ENCODE results near the gene USP17L29.
"Not testable (repeated sequence)": the region's sequence is repeated elsewhere in the genome, so short reads cannot be mapped to it uniquely, and the experiment has no call there.

The USP17L29 gene, protein sequence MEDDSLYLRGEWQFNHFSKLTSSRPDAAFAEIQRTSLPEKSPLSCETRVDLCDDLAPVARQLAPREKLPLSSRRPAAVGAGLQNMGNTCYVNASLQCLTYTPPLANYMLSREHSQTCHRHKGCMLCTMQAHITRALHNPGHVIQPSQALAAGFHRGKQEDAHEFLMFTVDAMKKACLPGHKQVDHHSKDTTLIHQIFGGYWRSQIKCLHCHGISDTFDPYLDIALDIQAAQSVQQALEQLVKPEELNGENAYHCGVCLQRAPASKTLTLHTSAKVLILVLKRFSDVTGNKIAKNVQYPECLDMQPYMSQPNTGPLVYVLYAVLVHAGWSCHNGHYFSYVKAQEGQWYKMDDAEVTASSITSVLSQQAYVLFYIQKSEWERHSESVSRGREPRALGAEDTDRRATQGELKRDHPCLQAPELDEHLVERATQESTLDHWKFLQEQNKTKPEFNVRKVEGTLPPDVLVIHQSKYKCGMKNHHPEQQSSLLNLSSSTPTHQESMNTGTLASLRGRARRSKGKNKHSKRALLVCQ

GRCh38 chr4:9353338-9353737, at the start of gene USP17L29:
Gene USP17L29 (plus strand): TSS chr4:9353638. CDS start chr4:9353638, 0 bp downstream.
- H3K4me1 ChIP-seq (ENCODE audit: control insufficient read depth in 1 of 2, insufficient read depth in 2 of 2, low read length in 2 of 2); H3K27me3 ChIP-seq (ENCODE audit: control insufficient read depth in 1 of 2, insufficient read depth in 2 of 2, low read length in 2 of 2); H3K9ac ChIP-seq (ENCODE audit: low read depth in 1 of 2, low read length in 2 of 2); H3K36me3 ChIP-seq (ENCODE audit: control insufficient read depth in 1 of 2, insufficient read depth in 2 of 2, low read length in 2 of 2); H3K9me3 ChIP-seq (ENCODE audit: control insufficient read depth in 1 of 2, low read length in 2 of 2); H3K4me3 ChIP-seq (ENCODE audit: low read depth in 1 of 2, low read length in 2 of 2); H3K27ac ChIP-seq (ENCODE audit: low read depth, low read length): not testable (repeated sequence)

DNA sequence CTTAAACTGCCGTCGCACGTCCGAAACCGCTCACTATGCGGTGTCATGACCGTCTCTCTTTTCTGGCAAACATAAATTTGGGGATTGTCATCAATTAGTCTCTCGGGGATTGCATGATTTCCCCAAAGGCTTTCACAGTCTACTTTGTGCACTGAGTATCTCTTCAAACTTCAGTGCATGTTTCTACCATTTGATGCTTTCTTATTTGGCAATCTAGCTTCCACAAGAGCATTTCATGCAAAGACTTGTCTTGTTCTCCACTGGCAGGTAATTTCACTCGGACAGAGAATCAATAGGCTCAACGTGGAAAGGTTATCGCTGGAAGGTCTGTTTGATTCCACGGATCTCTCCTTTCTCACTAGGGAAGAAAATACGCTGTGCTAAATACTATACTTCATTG, 29.2 kb upstream of the USP17L29 start:
- H3K9me3 ChIP-seq (ENCODE audit: control insufficient read depth in 1 of 2, low read length in 2 of 2); H3K4me3 ChIP-seq (ENCODE audit: low read depth in 1 of 2, low read length in 2 of 2); H3K4me1 ChIP-seq (ENCODE audit: control insufficient read depth in 1 of 2, insufficient read depth in 2 of 2, low read length in 2 of 2); H3K9ac ChIP-seq (ENCODE audit: low read depth in 1 of 2, low read length in 2 of 2); H3K27me3 ChIP-seq (ENCODE audit: control insufficient read depth in 1 of 2, insufficient read depth in 2 of 2, low read length in 2 of 2); H3K27ac ChIP-seq (ENCODE audit: low read depth, low read length); H3K36me3 ChIP-seq (ENCODE audit: control insufficient read depth in 1 of 2, insufficient read depth in 2 of 2, low read length in 2 of 2): not testable (repeated sequence)

- H3K4me3 ChIP-seq (ENCODE audit: low read depth in 1 of 2, low read length in 2 of 2); H3K9ac ChIP-seq (ENCODE audit: low read depth in 1 of 2, low read length in 2 of 2); H3K27me3 ChIP-seq (ENCODE audit: control insufficient read depth in 1 of 2, insufficient read depth in 2 of 2, low read length in 2 of 2); H3K4me1 ChIP-seq (ENCODE audit: control insufficient read depth in 1 of 2, insufficient read depth in 2 of 2, low read length in 2 of 2); H3K36me3 ChIP-seq (ENCODE audit: control insufficient read depth in 1 of 2, insufficient read depth in 2 of 2, low read length in 2 of 2); H3K9me3 ChIP-seq (ENCODE audit: control insufficient read depth in 1 of 2, low read length in 2 of 2); H3K27ac ChIP-seq (ENCODE audit: low read depth, low read length): not testable (repeated sequence)
These were observed 28.6 kb upstream of the USP17L29 start, which contains the start of gene USP17L24 for GRCh38 chr4:9324865-9325264. Gene USP17L24 (plus strand): TSS chr4:9325165. CDS start chr4:9325165, 0 bp downstream.

- H3K27ac ChIP-seq (ENCODE audit: low read depth, low read length); H3K9me3 ChIP-seq (ENCODE audit: control insufficient read depth in 1 of 2, low read length in 2 of 2); H3K36me3 ChIP-seq (ENCODE audit: control insufficient read depth in 1 of 2, insufficient read depth in 2 of 2, low read length in 2 of 2); H3K27me3 ChIP-seq (ENCODE audit: control insufficient read depth in 1 of 2, insufficient read depth in 2 of 2, low read length in 2 of 2); H3K9ac ChIP-seq (ENCODE audit: low read depth in 1 of 2, low read length in 2 of 2); H3K4me3 ChIP-seq (ENCODE audit: low read depth in 1 of 2, low read length in 2 of 2); H3K4me1 ChIP-seq (ENCODE audit: control insufficient read depth in 1 of 2, insufficient read depth in 2 of 2, low read length in 2 of 2): not testable (repeated sequence)
These were observed 23.8 kb upstream of the USP17L29 start, which contains the start of gene USP17L25 for GRCh38 chr4:9329611-9330010. Gene USP17L25 (plus strand): TSS chr4:9329911. CDS start chr4:9329911, 0 bp downstream.

GRCh38 chr4:9334358-9334757, 19.1 kb upstream of the USP17L29 start, which contains the start of gene USP17L26:
Gene USP17L26 (plus strand): TSS chr4:9334658. CDS start chr4:9334658, 0 bp downstream.
- not testable (repeated sequence) for H3K9me3 ChIP-seq (ENCODE audit: control insufficient read depth in 1 of 2, low read length in 2 of 2); H3K36me3 ChIP-seq (ENCODE audit: control insufficient read depth in 1 of 2, insufficient read depth in 2 of 2, low read length in 2 of 2); H3K4me3 ChIP-seq (ENCODE audit: low read depth in 1 of 2, low read length in 2 of 2); H3K27me3 ChIP-seq (ENCODE audit: control insufficient read depth in 1 of 2, insufficient read depth in 2 of 2, low read length in 2 of 2); H3K9ac ChIP-seq (ENCODE audit: low read depth in 1 of 2, low read length in 2 of 2); H3K27ac ChIP-seq (ENCODE audit: low read depth, low read length); H3K4me1 ChIP-seq (ENCODE audit: control insufficient read depth in 1 of 2, insufficient read depth in 2 of 2, low read length in 2 of 2)

DNA sequence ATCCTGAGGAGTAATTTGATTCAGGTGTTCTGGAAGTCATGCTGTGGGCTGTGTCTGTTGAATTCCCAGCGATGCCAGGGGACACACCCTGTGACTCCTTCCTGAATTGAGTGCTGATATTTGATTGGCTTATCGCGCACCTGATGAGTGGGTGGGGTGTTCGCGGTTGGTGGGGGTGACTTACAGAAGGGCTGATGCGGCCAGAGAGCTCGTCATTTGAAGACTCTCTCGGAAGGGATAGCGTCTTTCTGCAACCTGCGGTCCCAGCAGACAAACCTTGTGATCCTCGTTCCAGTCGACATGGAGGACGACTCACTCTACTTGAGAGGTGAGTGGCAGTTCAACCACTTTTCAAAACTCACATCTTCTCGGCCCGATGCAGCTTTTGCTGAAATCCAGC, 14.3 kb upstream of the USP17L29 start, which contains the start of gene USP17L5:
Gene USP17L5, plus strand, starts transcription at position 301 of the 400 bp plus-strand sequence. Its CDS starts 0 bp downstream, at position 301.
- H3K4me3 ChIP-seq (ENCODE audit: low read depth in 1 of 2, low read length in 2 of 2); H3K27ac ChIP-seq (ENCODE audit: low read depth, low read length); H3K27me3 ChIP-seq (ENCODE audit: control insufficient read depth in 1 of 2, insufficient read depth in 2 of 2, low read length in 2 of 2); H3K9ac ChIP-seq (ENCODE audit: low read depth in 1 of 2, low read length in 2 of 2); H3K36me3 ChIP-seq (ENCODE audit: control insufficient read depth in 1 of 2, insufficient read depth in 2 of 2, low read length in 2 of 2); H3K4me1 ChIP-seq (ENCODE audit: control insufficient read depth in 1 of 2, insufficient read depth in 2 of 2, low read length in 2 of 2); H3K9me3 ChIP-seq (ENCODE audit: control insufficient read depth in 1 of 2, low read length in 2 of 2): not testable (repeated sequence)

DNA sequence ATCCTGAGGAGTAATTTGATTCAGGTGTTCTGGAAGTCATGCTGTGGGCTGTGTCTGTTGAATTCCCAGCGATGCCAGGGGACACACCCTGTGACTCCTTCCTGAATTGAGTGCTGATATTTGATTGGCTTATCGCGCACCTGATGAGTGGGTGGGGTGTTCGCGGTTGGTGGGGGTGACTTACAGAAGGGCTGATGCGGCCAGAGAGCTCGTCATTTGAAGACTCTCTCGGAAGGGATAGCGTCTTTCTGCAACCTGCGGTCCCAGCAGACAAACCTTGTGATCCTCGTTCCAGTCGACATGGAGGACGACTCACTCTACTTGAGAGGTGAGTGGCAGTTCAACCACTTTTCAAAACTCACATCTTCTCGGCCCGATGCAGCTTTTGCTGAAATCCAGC, 9.6 kb upstream of the USP17L29 start, which contains the start of gene USP17L27:
Gene USP17L27, plus strand, starts transcription at position 301 of the 400 bp plus-strand sequence. Its CDS starts 0 bp downstream, at position 301.
- H3K4me1 ChIP-seq (ENCODE audit: control insufficient read depth in 1 of 2, insufficient read depth in 2 of 2, low read length in 2 of 2); H3K9ac ChIP-seq (ENCODE audit: low read depth in 1 of 2, low read length in 2 of 2); H3K9me3 ChIP-seq (ENCODE audit: control insufficient read depth in 1 of 2, low read length in 2 of 2); H3K27me3 ChIP-seq (ENCODE audit: control insufficient read depth in 1 of 2, insufficient read depth in 2 of 2, low read length in 2 of 2); H3K4me3 ChIP-seq (ENCODE audit: low read depth in 1 of 2, low read length in 2 of 2); H3K27ac ChIP-seq (ENCODE audit: low read depth, low read length); H3K36me3 ChIP-seq (ENCODE audit: control insufficient read depth in 1 of 2, insufficient read depth in 2 of 2, low read length in 2 of 2): not testable (repeated sequence)

DNA sequence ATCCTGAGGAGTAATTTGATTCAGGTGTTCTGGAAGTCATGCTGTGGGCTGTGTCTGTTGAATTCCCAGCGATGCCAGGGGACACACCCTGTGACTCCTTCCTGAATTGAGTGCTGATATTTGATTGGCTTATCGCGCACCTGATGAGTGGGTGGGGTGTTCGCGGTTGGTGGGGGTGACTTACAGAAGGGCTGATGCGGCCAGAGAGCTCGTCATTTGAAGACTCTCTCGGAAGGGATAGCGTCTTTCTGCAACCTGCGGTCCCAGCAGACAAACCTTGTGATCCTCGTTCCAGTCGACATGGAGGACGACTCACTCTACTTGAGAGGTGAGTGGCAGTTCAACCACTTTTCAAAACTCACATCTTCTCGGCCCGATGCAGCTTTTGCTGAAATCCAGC, 4.8 kb upstream of the USP17L29 start, which contains the start of gene USP17L28:
Gene USP17L28, plus strand, starts transcription at position 301 of the 400 bp plus-strand sequence. Its CDS starts 0 bp downstream, at position 301.
- not testable (repeated sequence) for H3K36me3 ChIP-seq (ENCODE audit: control insufficient read depth in 1 of 2, insufficient read depth in 2 of 2, low read length in 2 of 2); H3K9ac ChIP-seq (ENCODE audit: low read depth in 1 of 2, low read length in 2 of 2); H3K9me3 ChIP-seq (ENCODE audit: control insufficient read depth in 1 of 2, low read length in 2 of 2); H3K4me1 ChIP-seq (ENCODE audit: control insufficient read depth in 1 of 2, insufficient read depth in 2 of 2, low read length in 2 of 2); H3K4me3 ChIP-seq (ENCODE audit: low read depth in 1 of 2, low read length in 2 of 2); H3K27ac ChIP-seq (ENCODE audit: low read depth, low read length); H3K27me3 ChIP-seq (ENCODE audit: control insufficient read depth in 1 of 2, insufficient read depth in 2 of 2, low read length in 2 of 2)

DNA sequence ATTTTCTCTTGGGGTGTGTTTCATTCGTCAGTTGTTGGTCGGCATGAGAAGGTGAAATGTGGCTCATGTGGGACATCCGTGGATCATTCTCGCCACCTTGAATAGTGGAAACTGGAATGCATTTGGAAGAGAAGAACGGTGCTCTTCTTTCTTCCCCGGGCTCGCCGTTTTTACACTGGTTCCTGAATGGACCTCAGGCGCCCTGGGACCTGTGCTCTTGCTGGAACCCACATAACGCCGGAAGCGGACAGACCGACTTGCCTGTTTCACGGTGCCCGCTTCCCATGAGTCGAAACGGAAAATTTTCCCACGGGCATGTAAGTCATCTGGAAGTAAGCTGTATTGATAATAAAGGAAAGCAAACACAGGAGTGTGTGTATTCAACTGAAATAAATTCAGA, 2.6 kb upstream of the USP17L29 start:
- not testable (repeated sequence) for H3K4me3 ChIP-seq (ENCODE audit: low read depth in 1 of 2, low read length in 2 of 2); H3K4me1 ChIP-seq (ENCODE audit: control insufficient read depth in 1 of 2, insufficient read depth in 2 of 2, low read length in 2 of 2); H3K27ac ChIP-seq (ENCODE audit: low read depth, low read length); H3K27me3 ChIP-seq (ENCODE audit: control insufficient read depth in 1 of 2, insufficient read depth in 2 of 2, low read length in 2 of 2); H3K9ac ChIP-seq (ENCODE audit: low read depth in 1 of 2, low read length in 2 of 2); H3K9me3 ChIP-seq (ENCODE audit: control insufficient read depth in 1 of 2, low read length in 2 of 2); H3K36me3 ChIP-seq (ENCODE audit: control insufficient read depth in 1 of 2, insufficient read depth in 2 of 2, low read length in 2 of 2)

- not testable (repeated sequence) for H3K9ac ChIP-seq (ENCODE audit: low read depth in 1 of 2, low read length in 2 of 2)
These were observed 9.4 kb downstream of the USP17L29 start, which contains the start of gene USP17L30 for GRCh38 chr4:9362829-9363228. Gene USP17L30 (plus strand): TSS chr4:9363129. CDS start chr4:9363129, 0 bp downstream.

More at GRCh38 chr4:9362829-9363228, 9.4 kb downstream of the USP17L29 start, which contains the start of gene USP17L30:
- H3K4me3 ChIP-seq (ENCODE audit: low read depth in 1 of 2, low read length in 2 of 2); H3K4me1 ChIP-seq (ENCODE audit: control insufficient read depth in 1 of 2, insufficient read depth in 2 of 2, low read length in 2 of 2); H3K27me3 ChIP-seq (ENCODE audit: control insufficient read depth in 1 of 2, insufficient read depth in 2 of 2, low read length in 2 of 2); H3K9me3 ChIP-seq (ENCODE audit: control insufficient read depth in 1 of 2, low read length in 2 of 2); H3K27ac ChIP-seq (ENCODE audit: low read depth, low read length); H3K36me3 ChIP-seq (ENCODE audit: control insufficient read depth in 1 of 2, insufficient read depth in 2 of 2, low read length in 2 of 2): not testable (repeated sequence)
